ENCODE results near the gene ADGRB3.
"Not testable (repeated sequence)": the region's sequence is repeated elsewhere in the genome, so short reads cannot be mapped to it uniquely, and the experiment has no call there.

The ADGRB3 gene

DNA sequence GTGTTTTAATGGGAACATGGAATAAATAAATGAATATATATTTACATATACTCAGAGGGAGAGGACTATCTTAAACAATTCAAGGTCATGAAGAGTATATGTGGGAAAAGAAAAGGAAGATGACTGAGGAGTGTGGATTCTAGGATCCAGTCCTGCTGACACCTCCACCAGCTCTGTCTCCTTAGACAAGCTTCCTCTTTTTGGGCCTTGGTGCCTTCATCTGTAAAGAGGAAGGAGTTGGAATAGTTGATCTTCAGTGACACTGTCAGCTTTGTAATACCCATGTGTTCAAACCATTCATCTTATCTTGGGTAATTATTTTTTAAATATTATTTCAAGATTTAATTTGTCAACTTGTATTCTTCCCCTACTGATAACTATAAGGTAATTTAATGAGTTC, 338.0 kb downstream of the ADGRB3 start:
- peak; percentile 46 to 56 for DNase-seq

- no peak for DNase-seq
These were observed 340.0 kb downstream of the ADGRB3 start for GRCh38 chr6:68975064-68975463.

- no peak for DNase-seq
These were observed 340.7 kb downstream of the ADGRB3 start for GRCh38 chr6:68975816-68976215.

DNA sequence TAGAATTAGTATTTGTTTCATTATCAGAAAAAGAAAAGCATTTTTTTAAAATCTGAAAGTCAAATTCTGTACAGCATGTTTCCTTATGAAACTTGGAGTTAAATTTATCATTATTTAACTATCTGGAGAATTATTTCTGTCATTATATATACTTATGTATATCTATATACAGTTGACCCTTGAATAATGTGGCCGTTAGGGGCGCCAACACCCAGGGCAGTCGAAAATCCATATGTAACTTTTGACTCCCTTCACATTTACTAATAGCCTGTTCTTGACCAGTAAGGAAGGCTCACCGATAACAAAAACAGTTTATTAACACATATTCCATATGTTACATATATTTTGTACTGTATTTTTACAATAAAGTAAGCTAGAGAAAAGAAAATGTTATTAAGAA, 341.2 kb downstream of the ADGRB3 start:
- peak in 1 of 2 experiments; percentile 14 for DNase-seq

DNA sequence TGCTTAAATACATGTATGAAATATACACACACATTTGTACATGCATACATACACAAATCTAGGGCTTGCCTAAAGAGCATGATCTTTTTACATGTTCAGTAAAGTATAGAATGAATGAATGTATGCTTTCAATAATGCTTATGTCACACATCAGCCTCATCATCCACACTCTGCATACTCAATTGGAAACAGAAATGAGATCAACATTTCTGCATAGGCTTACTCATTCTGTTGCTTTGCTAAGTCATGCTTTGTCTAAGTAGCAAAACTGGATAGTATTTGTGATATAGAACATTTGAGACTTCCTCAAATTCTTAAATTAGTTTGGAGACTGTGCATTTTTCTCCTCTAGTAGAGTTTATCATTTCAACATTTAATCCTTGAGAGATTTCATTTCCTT, 343.3 kb downstream of the ADGRB3 start:
- no peak for DNase-seq

DNA sequence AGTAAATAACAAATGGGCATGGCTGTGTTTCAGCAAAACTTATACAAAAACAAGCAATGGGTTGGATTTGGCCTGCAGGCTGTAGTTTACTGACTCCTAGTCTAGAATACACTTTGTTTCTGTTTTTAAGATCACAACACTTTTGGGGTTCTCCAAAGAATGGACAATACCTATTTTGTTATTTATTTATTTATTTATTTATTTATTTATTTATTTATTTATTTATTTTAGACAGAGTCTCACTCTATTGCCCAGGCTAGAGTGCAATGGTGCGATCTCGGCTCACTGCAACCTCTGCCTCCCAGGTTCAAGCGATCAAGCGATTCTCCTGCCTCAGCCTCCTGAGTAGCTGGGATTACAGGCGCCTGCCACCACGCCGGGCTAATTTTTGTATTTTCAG, 346.6 kb downstream of the ADGRB3 start:
- not testable (repeated sequence) for DNase-seq

DNA sequence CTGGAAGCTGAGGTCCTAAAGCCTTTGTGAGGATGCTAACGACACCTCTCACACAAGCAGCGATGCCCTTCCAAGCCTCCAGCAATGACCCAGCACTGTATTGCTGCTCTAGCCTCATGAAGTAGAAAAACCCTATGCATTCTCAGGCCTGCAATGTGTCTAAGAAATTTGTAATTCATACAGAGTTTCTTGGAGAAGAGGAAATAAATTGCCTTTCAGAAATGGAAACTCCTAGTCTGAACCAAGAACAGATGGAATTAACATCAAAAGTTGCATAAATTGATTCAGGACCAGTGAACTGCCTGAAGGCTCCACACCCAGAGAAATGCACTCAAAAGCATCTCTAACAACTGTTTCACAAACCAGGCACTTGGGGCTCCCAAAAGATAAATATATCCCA, 353.6 kb downstream of the ADGRB3 start:
- DNase-seq, result no peak

DNA sequence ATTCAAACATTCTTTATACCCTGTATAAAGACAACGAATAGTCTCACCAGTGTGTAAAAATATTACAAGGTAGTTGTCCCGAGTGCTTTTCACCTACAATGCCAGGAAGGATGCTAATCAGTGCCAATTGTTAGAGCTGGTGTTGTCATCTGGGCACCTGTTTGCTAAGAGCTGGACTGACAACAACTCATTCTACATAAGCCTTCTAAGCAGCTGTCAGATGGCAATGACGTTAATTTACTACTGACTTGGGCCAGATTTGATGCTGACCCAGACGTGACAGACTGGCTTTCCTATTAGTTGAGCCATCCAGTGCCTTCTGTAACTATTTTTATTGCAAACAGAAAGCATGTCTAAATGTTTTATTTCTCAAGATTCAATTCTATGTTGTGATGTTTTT, 355.2 kb downstream of the ADGRB3 start:
- no peak for DNase-seq

DNA sequence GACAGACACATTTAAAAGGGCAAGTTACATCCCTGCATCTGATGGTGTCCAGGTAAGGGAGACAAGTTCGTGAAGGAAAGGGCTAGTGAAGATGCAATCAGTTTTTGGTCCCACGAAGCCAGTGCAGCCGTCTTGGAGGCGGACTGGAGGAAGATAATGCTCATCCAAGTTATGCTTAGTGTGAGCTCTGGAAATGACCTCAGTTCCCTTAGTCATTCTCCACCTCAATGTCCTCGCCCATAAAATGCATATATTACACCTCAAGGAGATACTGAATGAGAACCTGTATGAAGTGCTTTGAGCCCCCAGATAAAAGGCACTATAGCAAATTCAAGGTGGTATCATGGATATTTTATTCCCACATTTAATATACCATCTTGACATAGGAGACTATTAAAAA, 358.8 kb downstream of the ADGRB3 start:
- DNase-seq, result no peak

GRCh38 chr6:68994521-68994920, 359.4 kb downstream of the ADGRB3 start:
- DNase-seq, result no peak

GRCh38 chr6:69005199-69005598, 370.1 kb downstream of the ADGRB3 start:
- DNase-seq, result no peak

- DNase-seq, result no peak
These were observed 372.7 kb downstream of the ADGRB3 start for GRCh38 chr6:69007781-69008180.

DNA sequence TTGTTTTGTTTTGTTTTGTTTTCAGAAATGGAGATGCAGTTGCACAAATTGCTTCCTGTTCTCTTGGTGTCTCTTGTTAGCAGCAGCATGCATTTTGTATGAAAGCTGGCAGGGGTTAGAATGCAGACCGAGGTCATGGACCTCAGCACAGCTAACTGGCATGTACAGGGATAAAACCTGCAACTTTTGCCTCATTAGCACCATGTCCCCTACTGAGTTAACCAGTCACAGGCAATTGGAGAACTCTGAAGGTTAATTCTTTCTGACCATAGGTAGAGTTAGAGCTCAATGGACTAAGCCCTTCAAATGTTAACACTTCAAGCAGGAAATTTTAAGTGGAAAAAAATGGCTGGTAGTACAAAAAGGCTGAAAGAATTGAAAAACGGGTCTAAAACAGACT, 377.1 kb downstream of the ADGRB3 start:
- DNase-seq, result no peak

DNA sequence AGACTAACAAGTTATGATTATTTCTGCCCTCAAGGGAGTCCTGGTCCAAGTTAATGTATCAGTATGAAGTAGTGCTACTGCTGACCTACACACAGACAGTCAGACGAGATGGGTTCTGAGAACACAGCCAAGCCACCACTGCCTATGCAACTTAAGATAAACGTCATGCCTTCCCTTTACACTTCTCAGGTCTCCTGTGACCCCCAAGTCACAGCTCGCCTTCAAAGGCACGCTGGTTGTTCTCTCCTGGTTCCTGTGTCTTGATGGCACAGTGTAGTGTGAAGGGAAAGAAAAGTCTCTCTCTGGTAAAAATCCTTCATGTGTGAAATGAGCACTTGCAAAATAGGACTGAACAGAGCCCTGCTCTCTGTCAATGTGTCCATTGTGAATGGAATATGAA, 377.8 kb downstream of the ADGRB3 start:
- DNase-seq, result no peak

- no peak for DNase-seq
These were observed 383.8 kb downstream of the ADGRB3 start for GRCh38 chr6:69018906-69019305.

DNA sequence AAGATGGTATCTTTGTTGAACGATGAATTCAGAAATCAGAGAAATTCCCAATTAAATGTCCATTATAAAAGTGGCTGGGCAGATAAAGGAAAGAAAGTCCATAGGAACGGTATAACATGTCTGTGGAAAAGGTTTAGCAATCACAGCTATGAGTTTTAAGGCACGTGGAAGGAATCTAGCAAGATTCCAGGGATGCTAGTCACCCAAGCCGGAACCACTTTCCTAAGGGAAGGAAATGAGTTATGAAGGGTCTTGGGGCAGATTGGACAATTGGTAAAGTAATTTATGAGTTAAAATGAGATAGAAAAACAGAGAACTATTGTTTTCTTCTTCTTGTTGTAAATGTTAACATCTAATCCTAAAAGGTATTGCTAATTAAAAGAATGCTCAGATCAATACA, 384.8 kb downstream of the ADGRB3 start:
- no peak for DNase-seq

GRCh38 chr6:69022993-69023392, 387.9 kb downstream of the ADGRB3 start:
- DNase-seq, result no peak

- no peak for DNase-seq
These were observed 391.2 kb downstream of the ADGRB3 start for GRCh38 chr6:69026243-69026642.

DNA sequence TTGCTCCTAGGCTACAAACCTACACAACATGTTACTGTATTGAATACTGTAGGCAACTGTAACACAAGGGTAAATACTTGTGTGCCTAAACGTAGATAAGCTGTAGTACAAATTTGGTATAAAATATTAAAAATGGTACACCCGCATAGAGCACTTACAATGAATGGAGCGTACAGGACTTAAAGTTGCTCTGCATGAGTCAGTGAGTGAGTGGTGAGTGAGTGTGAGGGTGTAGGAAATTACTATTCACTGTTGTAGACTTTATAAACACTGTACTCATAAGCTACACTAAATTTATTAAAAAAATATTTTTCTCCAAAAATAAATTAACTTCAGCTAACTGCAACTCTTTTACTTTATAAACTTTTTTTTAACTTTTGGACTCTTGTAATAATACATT, 391.6 kb downstream of the ADGRB3 start:
- no peak for DNase-seq

DNA sequence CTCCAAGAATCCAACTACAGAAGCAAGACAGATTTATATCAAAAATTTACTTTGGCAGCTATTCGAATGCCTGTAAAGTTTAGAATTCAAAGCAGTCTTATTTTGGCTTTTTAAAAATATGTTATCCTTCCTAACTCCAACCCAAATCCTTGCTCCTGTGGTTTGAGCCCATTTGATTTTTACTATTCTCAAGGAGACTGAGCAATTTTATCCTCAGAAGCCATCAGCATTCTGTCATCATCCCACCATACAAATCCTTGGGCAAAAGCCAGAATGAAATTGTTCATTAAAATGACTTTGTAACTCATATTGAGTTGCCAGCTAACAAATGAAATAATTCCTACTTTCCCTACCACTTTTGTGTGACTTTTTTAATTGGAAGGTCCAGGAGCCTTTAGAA, 392.8 kb downstream of the ADGRB3 start:
- DNase-seq, result no peak

GRCh38 chr6:69038841-69039240, 403.8 kb downstream of the ADGRB3 start:
- DNase-seq, result no peak

GRCh38 chr6:69042297-69042696, 407.2 kb downstream of the ADGRB3 start:
- DNase-seq, result no peak

- DNase-seq, result no peak
These were observed 409.5 kb downstream of the ADGRB3 start for GRCh38 chr6:69044534-69044933.

DNA sequence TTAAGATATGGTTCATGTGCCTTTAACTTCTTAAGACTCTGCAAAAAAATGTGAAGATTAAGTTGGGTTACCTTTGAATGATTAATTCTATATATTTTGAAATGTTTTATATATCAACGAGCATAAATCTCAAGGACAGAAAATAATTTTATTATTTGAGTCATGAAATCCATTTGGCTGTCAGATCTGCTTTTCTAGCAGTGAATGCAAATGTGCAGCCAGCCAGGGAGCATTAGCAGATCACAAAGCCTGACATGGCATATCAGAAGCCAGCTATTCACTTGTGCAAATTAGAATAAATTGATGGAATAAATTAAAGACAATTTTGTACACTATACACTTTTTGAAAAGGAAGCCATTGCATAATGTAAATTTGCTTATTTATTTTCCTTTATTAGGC, 424.3 kb downstream of the ADGRB3 start:
- no peak for DNase-seq

DNA sequence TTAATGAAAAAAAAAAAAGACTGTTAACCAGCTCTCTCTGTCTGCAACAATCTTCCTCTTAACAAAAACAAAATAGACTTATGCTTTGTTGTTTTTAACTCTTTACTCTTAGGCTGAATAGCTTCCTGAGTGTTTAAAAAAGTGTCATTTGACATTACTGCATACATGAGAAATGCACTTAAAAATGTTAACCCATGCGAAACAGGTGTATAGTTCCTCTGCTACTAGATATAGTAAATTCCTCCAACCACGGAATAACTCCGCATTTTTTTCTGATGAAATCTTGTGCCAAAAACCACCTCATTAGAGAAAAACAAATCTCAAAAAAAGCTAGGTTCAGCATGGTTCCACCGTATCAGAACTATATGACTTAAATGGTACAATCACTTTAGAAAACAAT, 426.0 kb downstream of the ADGRB3 start:
- no peak for DNase-seq

DNA sequence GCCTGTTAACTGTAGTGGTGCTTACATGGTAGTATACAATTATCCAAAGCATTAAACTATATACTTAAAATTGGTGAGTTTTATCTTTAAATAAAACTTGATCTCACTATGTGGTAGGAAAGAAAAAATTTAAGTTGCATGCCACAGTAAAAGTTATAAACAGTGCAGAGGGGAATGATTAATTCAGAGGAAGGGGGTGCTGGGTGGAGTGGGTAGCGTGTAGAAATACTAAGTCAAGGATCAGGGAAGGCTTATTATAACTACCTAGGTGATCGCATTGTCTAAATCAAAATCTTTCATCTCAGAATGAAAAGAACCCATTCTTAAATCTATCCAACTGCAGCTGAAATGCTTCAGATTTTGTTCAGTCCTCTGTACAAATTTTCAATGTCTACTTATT, 428.3 kb downstream of the ADGRB3 start:
- no peak for DNase-seq
